Germinal center (tissue), 1 donor: ENCODE data around the gene EIF1AX.
"Not testable (repeated sequence)": the region's sequence is repeated elsewhere in the genome, so short reads cannot be mapped to it uniquely, and the experiment has no call there.

Experiments used
- DNase-seq: peaks from one replicate; pipeline ENCODE4 v3.0.0; 2012; ENCODE audit warnings: mixed read lengths, low spot score

The EIF1AX gene

DNA sequence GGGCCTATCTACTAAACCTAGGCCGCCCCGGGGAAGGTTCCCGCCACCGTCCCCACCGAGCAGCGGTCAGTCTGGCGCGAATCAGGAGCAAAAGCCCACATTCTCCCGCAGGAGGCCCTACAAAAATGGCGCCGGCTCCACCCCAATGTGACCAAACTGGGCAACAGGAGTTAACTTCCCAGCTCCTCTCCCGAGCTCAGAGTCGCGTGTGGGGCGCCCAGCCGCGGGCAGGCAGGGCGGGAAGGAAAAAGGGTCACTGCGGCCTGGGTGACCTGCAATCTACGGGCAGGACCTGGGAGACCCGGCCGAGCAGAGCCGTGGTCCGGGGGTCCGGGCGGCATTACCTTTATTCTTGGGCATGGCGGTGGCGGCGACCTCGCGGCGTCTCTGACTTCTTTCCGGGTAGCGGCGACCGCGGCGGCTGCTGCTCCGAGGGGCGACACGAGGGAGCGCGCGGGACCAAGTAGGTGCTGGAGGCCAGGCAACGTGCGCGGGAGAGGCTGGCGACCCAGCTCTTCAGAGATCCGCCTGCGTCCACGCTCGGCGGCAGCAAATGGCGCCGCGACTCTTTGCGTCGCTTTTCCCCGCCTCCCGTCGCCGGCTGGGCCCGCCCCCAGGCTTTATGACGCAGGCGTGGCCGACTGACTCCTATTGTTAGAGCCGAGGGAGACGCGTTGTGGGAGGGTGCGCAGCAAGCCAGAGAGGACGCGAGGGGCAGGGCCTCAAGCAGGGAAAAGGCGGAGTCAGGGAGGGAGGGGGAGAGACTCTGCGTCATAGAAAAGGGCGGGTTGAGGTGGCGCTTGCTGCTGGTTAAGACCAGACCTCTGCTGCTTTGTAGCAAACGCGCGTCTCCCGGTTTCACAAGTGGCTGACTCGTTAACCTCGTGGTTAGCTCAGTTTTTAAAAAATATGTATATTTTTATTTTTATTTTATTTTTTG, at the start of gene EIF1AX:
Gene EIF1AX (minus strand): TSS at position 558 of the 940 bp plus-strand sequence. CDS start 198 bp downstream, at position 360.
- DNase-seq, result peak; percentile 85

GRCh38 chrX:20189171-20189570, 47.5 kb upstream of the EIF1AX start:
- no peak for DNase-seq

DNA sequence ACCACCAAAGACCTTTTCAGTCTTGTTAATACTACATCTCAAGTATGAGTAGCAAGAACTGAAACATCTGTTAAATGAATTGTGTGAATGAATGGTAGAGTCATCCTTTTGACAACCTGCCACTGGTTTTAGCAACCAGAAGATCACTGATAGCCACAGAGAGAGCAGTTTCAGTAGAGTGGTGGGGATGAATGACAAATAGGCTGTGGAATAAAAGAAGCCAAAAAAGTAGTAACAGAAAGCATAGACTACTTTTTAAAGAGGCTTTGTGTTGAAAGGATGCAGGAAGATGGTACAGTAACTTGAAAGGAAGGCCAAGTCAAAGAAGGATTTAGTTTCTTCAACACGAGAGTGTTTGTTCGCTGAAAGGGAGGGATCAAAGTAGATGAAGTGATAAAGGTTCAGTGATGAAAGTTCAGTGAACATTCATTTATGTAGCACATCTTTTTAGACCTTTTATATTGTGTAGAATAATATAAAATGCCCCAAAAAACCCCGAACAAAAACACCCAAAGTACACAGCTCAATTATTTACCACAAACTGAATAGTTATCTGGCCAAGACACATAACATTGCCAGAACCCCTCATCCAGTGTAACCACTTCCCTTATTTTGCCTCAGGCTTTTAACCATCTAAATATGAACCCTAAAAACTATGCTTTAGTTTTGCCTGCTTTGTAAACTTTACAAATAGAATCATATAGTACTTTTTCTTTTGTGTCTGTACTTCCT, 40.1 kb upstream of the EIF1AX start:
- no peak for DNase-seq

DNA sequence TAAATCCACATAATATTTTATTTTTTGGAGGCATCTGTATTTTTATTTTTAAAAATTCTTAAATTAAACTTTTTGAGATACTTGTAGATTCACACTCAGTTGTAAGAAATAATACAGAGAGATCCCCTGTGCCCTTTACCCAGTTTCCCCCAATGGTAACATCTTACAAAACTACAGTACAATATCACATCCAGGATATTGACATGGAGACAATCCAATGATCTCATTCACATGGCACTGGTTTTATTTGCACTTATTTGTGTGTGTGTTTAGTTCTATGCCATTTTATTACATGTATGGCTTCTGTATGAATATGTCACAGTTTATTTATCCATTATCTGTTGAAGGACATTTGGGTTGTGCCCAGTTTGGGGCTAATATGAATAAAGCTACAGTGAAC, 35.5 kb upstream of the EIF1AX start:
- DNase-seq, result no peak

DNA sequence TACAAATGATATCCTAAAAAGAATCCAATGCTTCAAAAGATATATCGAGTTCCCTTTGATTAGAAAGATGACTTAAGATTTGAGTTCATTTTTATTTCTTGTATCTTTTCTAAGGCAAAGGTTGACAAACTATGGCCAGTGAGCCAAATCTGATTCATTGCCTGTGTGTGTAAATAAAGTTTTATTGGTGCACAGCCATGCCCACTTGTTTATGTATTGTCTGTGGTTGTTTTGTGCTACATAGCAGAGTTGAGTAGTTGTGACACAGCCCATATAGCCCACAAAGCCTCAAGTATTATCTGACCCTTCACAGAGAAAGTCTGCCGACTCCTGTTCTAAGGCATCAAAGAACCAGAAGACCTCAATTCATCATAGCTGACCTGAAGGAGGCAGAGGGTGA, 32.2 kb upstream of the EIF1AX start:
- DNase-seq, result no peak

- no peak for DNase-seq
These were observed 31.7 kb upstream of the EIF1AX start for GRCh38 chrX:20173313-20173712.

DNA sequence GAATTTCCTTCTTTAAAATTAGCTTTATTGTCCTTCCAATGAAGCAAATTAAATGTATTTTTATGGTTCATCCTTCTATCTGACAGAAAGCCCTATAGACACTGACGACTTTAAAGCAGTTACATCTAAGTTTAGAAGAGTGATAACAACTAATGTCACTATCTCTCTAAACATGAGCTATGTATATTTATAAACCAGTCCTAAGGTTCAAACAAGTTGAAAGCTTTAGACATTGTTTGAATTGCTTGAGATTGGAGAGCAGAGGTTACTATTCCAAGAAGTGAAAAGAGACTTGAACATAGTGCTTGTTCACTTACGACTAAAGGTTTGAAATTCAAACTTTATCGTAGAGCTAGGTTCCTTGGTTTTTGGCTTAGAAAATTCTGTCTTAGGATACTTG, 30.2 kb upstream of the EIF1AX start:
- DNase-seq, result no peak

DNA sequence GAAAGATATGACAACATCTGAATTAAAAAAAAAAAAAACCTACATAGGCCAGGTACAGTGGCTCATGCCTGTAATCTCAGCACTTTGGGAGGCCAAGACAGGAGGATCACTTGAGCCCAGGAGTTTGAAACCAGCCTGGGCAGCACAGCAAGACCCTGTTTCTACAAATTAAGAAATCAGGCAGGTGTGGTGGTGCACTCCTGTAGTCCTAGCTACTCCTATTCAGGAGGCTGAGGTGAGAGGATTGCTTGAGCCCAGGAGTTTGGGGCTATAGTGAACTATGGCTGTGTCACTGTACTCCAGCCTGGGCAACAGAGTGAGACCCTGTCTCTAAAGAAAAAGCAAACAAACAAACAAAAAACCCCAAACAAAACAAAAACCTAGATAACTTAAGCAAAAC, 20.9 kb upstream of the EIF1AX start:
- not testable (repeated sequence) for DNase-seq

- DNase-seq, result no peak
These were observed 18.3 kb upstream of the EIF1AX start for GRCh38 chrX:20159797-20160385.

DNA sequence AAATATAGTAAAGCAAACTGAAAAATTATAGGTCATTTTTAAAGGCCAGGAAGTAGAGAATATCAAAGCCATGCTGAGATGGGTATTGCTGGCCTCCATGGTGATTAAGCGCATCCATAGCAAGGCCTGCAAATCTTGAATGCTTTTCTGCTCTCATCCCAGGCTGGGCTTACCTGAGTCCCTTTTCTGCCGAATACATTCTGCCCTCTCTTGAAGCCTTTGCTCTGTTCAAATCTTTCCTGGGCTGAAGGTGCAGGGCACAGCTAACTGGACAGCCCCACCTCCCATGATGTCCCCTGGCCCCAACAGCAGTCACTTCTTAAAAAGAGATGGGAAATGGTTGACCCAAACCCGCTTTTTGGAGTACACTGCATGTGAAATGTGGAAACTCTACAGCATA, 10.1 kb upstream of the EIF1AX start:
- DNase-seq, result no peak

- no peak for DNase-seq
These were observed 7.7 kb upstream of the EIF1AX start for GRCh38 chrX:20149326-20149725.

GRCh38 chrX:20147561-20147960, 5.9 kb upstream of the EIF1AX start:
- DNase-seq, result no peak

DNA sequence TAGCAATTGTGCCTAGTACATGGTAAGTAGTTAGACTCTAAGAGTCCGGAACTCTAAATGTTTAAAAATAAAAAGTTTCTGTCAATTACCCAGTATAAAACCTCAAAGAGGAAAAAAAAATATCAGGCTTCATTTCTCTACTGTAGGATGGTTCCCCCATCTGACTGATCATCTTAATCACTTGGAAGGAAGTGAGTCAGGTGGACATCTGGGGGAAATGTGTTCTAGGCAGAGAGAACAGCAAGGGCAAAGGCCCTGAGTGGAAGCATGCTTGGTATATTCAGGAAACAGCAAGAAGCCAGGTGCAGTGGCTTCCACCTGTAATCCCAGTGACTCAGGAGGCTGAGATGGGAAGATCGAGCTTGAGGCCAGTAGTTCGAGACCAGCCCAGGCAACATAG, 2.9 kb upstream of the EIF1AX start:
- DNase-seq, result no peak

DNA sequence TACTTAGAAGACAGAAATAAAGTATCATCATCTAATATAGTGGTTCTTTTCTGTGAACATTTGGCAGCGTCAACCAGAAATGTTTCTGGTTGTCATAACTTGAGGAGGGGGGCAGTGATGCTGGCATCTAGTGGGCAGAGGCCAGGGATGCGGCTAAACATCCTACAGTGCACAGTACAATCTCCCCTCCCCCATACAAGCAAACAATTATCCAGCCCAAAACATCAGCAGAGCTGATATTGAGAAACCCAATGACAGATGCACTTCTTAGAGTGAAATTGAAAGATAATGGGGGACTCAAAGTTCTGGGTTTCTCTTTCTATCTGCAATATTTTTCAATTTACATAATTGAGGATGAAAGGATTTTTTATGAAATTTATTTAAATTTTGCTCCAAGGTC, 1.9 kb upstream of the EIF1AX start:
- DNase-seq, result no peak

DNA sequence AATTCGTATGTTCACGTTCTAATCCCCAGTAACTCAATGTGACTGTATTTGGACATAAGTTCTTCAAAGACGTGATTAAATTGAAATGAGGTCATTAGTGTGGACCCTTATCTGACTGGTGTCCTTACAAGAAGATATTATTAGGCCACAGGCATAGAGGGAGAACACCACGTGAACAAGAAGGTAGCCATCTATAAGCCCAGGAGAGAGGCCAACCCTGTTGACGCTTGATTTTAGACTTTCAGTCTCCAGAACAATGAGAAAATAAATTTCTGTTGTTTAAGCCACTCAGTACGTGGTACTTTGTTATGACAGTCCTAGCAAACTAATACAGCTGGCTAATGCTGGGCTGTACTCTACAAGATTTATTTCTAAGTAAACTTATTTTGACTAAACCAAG, 1.5 kb upstream of the EIF1AX start:
- DNase-seq, result no peak

GRCh38 chrX:20140420-20140819, 1.2 kb downstream of the EIF1AX start:
- no peak for DNase-seq

DNA sequence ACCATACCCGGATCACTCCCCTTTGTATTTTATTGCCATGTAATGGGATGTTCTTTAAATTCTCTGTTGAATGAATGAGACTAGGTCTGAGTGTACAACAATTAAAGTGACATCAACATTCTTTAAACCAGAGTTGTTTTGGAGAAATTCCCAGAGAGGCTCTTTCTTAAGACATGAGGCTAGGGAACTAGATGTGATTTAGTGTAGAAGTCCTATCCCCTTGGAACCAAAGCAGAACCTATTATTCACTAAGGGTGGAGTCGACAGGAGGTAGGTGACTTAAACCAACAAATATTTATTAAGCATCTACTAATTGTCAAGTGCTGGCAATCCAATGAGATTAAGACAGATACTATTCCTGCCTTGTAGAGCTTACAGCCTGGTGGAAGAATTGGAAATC, 1.7 kb downstream of the EIF1AX start:
- no peak for DNase-seq

GRCh38 chrX:20135944-20136343, 5.7 kb downstream of the EIF1AX start:
- no peak for DNase-seq

DNA sequence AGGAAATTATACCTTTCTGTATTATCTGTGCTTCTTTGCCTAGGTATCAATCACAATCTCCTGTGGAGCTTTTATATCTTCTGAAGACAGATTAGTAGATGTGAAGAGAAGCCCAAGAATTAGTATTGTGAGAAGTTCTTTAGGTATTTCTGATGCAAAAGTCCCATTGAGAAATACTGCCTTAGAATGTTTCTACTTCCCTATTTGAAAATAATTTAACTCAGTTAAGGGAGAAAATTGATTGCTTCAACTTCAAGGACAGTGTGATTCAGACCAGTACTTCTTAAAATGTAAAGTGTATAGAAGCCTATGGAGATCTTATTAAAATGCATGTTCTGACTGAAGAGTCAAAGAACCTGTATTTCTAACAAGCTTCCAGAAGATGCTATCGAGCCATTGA, 9.0 kb downstream of the EIF1AX start:
- no peak for DNase-seq

- DNase-seq, result no peak
These were observed 11.3 kb downstream of the EIF1AX start for GRCh38 chrX:20130357-20130756.

GRCh38 chrX:20129547-20129946, 12.1 kb downstream of the EIF1AX start:
- DNase-seq, result no peak

- DNase-seq, result no peak
These were observed 13.0 kb downstream of the EIF1AX start for GRCh38 chrX:20128670-20129069.

GRCh38 chrX:20127440-20127839, 14.2 kb downstream of the EIF1AX start:
- not testable (repeated sequence) for DNase-seq
